ENCODE measurements around the gene CDC25B. TPM values are rescaled to one million over a fixed set of nuclear protein-coding genes. Genes with fewer than 3 reads are reported as not detected.

The CDC25B gene
- total and polyA plus RNA-seq, 2 donors (not counting 3 experiments of a cell fraction or from before 2014, with no cell fraction given): 46.7 to 76.5 TPM

- H4K20me1 ChIP-seq (replicated peaks; ENCODE audit: control insufficient read depth, extremely low read depth, insufficient read depth, low read length): no peaks in the 10 kb centered on the region
- intact Hi-C loops (cut with micrococcal nuclease): no loop called here
- no peak for FAIRE-seq
- no peak for DNase-seq (ENCODE audit: low read depth, low spot score)
- H3K9me1 ChIP-seq (replicated peaks; ENCODE audit: control insufficient read depth, extremely low read depth, insufficient read depth, low read length): no peaks in the 10 kb centered on the region
- POLR2A ChIA-PET: no interaction called here
- TF ChIP-seq EZH2 (IDR thresholded peaks at IDR 0.05; ENCODE audit: borderline replicate concordance, low read depth, low read length, severe bottlenecking) (no peak), JUN (IDR thresholded peaks at IDR 0.05; ENCODE audit: borderline replicate concordance, insufficient read depth, insufficient read length, low read depth) (no peak), POLR2AphosphoS5 (IDR thresholded peaks at IDR 0.05; ENCODE audit: insufficient read depth, low read depth, low read length) (no peak), FOS (IDR thresholded peaks at IDR 0.05; ENCODE audit: borderline replicate concordance, insufficient read depth, low read length) (no peak), POLR2A (IDR thresholded peaks at IDR 0.05; ENCODE audit: low read depth, low read length) (no peak), CTCF (IDR thresholded peaks at IDR 0.05; ENCODE audit: extremely low read depth in 1 of 2, insufficient read depth in 1 of 2, low read depth in 1 of 2, low read length in 2 of 2) (no peak), MAX (IDR thresholded peaks at IDR 0.05; ENCODE audit: insufficient read depth, insufficient read length) (no peak), MYC (IDR thresholded peaks at IDR 0.05; ENCODE audit: low read depth, low read length) (no peak), GATA2 (IDR thresholded peaks at IDR 0.05; ENCODE audit: insufficient read depth, insufficient read length, low read depth, low read length) (no peak)
- H2AFZ ChIP-seq (ENCODE audit: low read depth, low read length): no peak overlapping the region
- no peaks in the 10 kb centered on the region for H3K9me3 ChIP-seq (replicated peaks; ENCODE audit: control insufficient read depth, insufficient read depth, low read length)
- no peak overlapping the region for H3K4me2 ChIP-seq (ENCODE audit: insufficient read depth, low read length)
- peaks cover 0 to 19% of the 10 kb centered on the region in 2 experiments for H3K36me3 ChIP-seq (ENCODE audit: control insufficient read depth in 2 of 2, extremely low read depth in 1 of 2, insufficient read depth in 2 of 2, low read length in 2 of 2)
- dilution Hi-C loops (cut with MboI; ENCODE audit: extremely low pct_ligation_motif_present, low sequenced_read_pairs): no loop called here
- H3K27me3 ChIP-seq (ENCODE audit: control insufficient read depth in 2 of 2, insufficient read depth in 2 of 2, low read length in 2 of 2): no peaks in the 10 kb centered on the region
- peaks cover 20% of the 10 kb centered on the region for H3K4me1 ChIP-seq (ENCODE audit: control insufficient read depth, extremely low read depth, insufficient read depth, low read length)
- H3K4me3 ChIP-seq (replicated peaks in 1 of 3; ENCODE audit: insufficient read depth in 1 of 3, low read depth in 1 of 3, low read length in 3 of 3): no peak overlapping the region
- BruUV-seq (replicated peaks): no TSS peak
- no peak overlapping the region for H3K9ac ChIP-seq (replicated peaks; ENCODE audit: extremely low read depth, insufficient read depth, low read length)
- CTCF ChIA-PET: no interaction called here
- H3K79me2 ChIP-seq (ENCODE audit: control insufficient read depth, insufficient read depth, low read length): peaks cover 25% of the 10 kb centered on the region
- H3K27ac ChIP-seq (ENCODE audit: insufficient read depth, low read depth, low read length): no peak overlapping the region
Observed at GRCh38 chr20:3798373-3798768, 2.3 kb downstream of the CDC25B start.
